ENCODE measurements around the gene ROBO1.
"Not testable (repeated sequence)": the region's sequence is repeated elsewhere in the genome, so short reads cannot be mapped to it uniquely, and the experiment has no call there.

DNA sequence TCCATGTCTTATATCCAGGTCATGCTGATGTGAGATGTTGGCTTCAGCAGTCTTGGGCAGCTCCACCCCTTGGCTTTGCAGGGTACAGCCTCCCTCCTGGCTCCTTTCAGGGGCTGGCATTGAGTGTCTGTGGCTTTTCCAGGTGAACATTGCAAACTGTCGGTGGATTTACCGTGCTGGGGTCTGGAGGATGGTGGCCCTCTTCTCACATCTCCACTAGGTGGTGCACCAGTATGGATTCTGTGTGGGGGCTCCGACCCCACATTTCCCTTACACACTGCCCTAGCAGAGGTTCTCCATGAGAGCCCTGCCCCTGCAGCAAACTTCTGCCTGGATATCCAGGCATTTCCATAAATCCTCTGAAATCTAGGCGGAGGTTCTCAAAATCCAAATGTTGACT lies 22.4 kb upstream of the ROBO1 start:
- TF ChIP-seq, protein P1, sequence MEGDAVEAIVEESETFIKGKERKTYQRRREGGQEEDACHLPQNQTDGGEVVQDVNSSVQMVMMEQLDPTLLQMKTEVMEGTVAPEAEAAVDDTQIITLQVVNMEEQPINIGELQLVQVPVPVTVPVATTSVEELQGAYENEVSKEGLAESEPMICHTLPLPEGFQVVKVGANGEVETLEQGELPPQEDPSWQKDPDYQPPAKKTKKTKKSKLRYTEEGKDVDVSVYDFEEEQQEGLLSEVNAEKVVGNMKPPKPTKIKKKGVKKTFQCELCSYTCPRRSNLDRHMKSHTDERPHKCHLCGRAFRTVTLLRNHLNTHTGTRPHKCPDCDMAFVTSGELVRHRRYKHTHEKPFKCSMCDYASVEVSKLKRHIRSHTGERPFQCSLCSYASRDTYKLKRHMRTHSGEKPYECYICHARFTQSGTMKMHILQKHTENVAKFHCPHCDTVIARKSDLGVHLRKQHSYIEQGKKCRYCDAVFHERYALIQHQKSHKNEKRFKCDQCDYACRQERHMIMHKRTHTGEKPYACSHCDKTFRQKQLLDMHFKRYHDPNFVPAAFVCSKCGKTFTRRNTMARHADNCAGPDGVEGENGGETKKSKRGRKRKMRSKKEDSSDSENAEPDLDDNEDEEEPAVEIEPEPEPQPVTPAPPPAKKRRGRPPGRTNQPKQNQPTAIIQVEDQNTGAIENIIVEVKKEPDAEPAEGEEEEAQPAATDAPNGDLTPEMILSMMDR (IDR thresholded peaks at IDR 0.05; ENCODE audit: low read depth, low read length, missing input control), result not testable (repeated sequence)
- TF ChIP-seq, protein P2, sequence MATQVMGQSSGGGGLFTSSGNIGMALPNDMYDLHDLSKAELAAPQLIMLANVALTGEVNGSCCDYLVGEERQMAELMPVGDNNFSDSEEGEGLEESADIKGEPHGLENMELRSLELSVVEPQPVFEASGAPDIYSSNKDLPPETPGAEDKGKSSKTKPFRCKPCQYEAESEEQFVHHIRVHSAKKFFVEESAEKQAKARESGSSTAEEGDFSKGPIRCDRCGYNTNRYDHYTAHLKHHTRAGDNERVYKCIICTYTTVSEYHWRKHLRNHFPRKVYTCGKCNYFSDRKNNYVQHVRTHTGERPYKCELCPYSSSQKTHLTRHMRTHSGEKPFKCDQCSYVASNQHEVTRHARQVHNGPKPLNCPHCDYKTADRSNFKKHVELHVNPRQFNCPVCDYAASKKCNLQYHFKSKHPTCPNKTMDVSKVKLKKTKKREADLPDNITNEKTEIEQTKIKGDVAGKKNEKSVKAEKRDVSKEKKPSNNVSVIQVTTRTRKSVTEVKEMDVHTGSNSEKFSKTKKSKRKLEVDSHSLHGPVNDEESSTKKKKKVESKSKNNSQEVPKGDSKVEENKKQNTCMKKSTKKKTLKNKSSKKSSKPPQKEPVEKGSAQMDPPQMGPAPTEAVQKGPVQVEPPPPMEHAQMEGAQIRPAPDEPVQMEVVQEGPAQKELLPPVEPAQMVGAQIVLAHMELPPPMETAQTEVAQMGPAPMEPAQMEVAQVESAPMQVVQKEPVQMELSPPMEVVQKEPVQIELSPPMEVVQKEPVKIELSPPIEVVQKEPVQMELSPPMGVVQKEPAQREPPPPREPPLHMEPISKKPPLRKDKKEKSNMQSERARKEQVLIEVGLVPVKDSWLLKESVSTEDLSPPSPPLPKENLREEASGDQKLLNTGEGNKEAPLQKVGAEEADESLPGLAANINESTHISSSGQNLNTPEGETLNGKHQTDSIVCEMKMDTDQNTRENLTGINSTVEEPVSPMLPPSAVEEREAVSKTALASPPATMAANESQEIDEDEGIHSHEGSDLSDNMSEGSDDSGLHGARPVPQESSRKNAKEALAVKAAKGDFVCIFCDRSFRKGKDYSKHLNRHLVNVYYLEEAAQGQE (IDR thresholded peaks at IDR 0.05), result not testable (repeated sequence)
- TF ChIP-seq TAF1 (conservative IDR thresholded peaks at IDR 0.05); EGR1 (IDR thresholded peaks at IDR 0.05; ENCODE audit: low read depth in 2 of 2); JUND (IDR thresholded peaks at IDR 0.05); SP1 (IDR thresholded peaks at IDR 0.05); RXRA (IDR thresholded peaks at IDR 0.05); RAD21 (IDR thresholded peaks at IDR 0.05); NR2F2 (IDR thresholded peaks at IDR 0.05): not testable (repeated sequence)
- TF ChIP-seq, protein P3, sequence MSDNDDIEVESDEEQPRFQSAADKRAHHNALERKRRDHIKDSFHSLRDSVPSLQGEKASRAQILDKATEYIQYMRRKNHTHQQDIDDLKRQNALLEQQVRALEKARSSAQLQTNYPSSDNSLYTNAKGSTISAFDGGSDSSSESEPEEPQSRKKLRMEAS (IDR thresholded peaks at IDR 0.05), result not testable (repeated sequence)
